Fibroblast of lung (primary cell): ENCODE measurements around the gene DSTN. TPM values are rescaled to one million over a fixed set of nuclear protein-coding genes. Genes with fewer than 3 reads are reported as not detected.

ENCODE experiments used
- DNase-seq, 2 donors: peaks; one replicate each; pipeline versions ENCODE4 v3.0.0 to v3.0.0-alpha.2; 2010; ENCODE audit warnings: low read depth in 2 of 2
- H2AFZ ChIP-seq: 2 replicates; pipeline ENCODE4 v1.5.1; 2012; ENCODE audit warnings: low read length, control low read depth, inconsistent platforms
- H3K27ac ChIP-seq: 2 replicates; pipeline ENCODE4 v1.5.1; 2011; ENCODE audit warnings: low read length, control low read depth; ENCODE audit not compliant: insufficient read depth
- H3K27me3 ChIP-seq: 2 replicates; pipeline ENCODE4 v1.5.1; 2011; ENCODE audit warnings: mild to moderate bottlenecking, low read length; ENCODE audit not compliant: control insufficient read depth, insufficient read depth
- H3K36me3 ChIP-seq: 2 replicates; pipeline ENCODE4 v1.5.1; 2011; ENCODE audit warnings: low read length; ENCODE audit not compliant: control insufficient read depth, insufficient read depth
- H3K4me1 ChIP-seq: 2 replicates; pipeline ENCODE4 v1.5.1; 2011; ENCODE audit warnings: low read length; ENCODE audit not compliant: control insufficient read depth, insufficient read depth; ENCODE audit errors: extremely low read depth
- H3K4me2 ChIP-seq: 2 replicates; pipeline ENCODE4 v1.5.1; 2011; ENCODE audit warnings: low read length, control low read depth; ENCODE audit not compliant: insufficient read depth; ENCODE audit errors: extremely low read depth
- H3K4me3 ChIP-seq, 4 experiments: fragments of 200-600 bp in 1 of 4; sonication (generic) in 1 of 4; replicated peaks in 1 of 4; 2 replicates each; pipeline ENCODE4 v1.5.1; 2011 to 2016; ENCODE audit warnings: low read length in 4 of 4, low read depth in 3 of 4, mild to moderate bottlenecking in 3 of 4, control low read depth in 2 of 4, inconsistent platforms in 1 of 4, mixed read lengths in 1 of 4; ENCODE audit not compliant: insufficient read depth in 1 of 4; ENCODE audit errors: control extremely low read depth in 1 of 4
- H3K79me2 ChIP-seq: 2 replicates; pipeline ENCODE4 v1.5.1; 2012; ENCODE audit warnings: mild to moderate bottlenecking, low read length, inconsistent platforms; ENCODE audit not compliant: control insufficient read depth, insufficient read depth
- H3K9ac ChIP-seq: 2 replicates; pipeline ENCODE4 v1.5.1; 2011; ENCODE audit warnings: mild to moderate bottlenecking, low read length, control low read depth; ENCODE audit not compliant: insufficient read depth
- H3K9me3 ChIP-seq: 2 replicates; pipeline ENCODE4 v1.5.1; 2012; ENCODE audit warnings: low read depth, low read length; ENCODE audit not compliant: control insufficient read depth, insufficient read depth
- H4K20me1 ChIP-seq: 2 replicates; pipeline ENCODE4 v1.5.1; 2011; ENCODE audit warnings: low read length; ENCODE audit not compliant: control insufficient read depth, insufficient read depth; ENCODE audit errors: extremely low read depth
- EZH2 ChIP-seq: IDR thresholded peaks from 2 replicates; pipeline ENCODE4 v1.5.1; 2012; ENCODE audit warnings: low read length, control low read depth, mild to moderate bottlenecking; ENCODE audit errors: missing control alignments
- polyA plus RNA-seq, 2 donors: library from polyadenylated mRNA; depleted of rRNA in 1 of 2; stranded (reverse) in 1 of 2; unstranded in 1 of 2; fragments of >200 nt; gene quantifications; 2 replicates each; pipeline ENCODE4 v1.2.1, GENCODE V29; 2011 to 2012; ENCODE audit warnings: missing spikeins in 1 of 2
- total RNA-seq: library from RNA; depleted of rRNA; stranded (reverse); fragments of >200 nt; gene quantifications from 2 replicates; pipeline ENCODE4 v1.2.1, GENCODE V29; 2014
- TF ChIP-seq, protein P1 (sequence below), 2 donors: IDR thresholded peaks in 1 of 2; conservative IDR thresholded peaks in 1 of 2; 1 replicate in 1 of 2; 2 replicates in 1 of 2; pipeline ENCODE4 v1.5.1; 2011 to 2012; ENCODE audit warnings: low read length in 2 of 2, control low read depth in 1 of 2, inconsistent platforms in 1 of 2, low read depth in 1 of 2, mild to moderate bottlenecking in 1 of 2

Gene DSTN
- total and polyA plus RNA-seq, 2 donors (not counting 1 experiment from before 2014, with no cell fraction given): 289 to 737 TPM

DNA sequence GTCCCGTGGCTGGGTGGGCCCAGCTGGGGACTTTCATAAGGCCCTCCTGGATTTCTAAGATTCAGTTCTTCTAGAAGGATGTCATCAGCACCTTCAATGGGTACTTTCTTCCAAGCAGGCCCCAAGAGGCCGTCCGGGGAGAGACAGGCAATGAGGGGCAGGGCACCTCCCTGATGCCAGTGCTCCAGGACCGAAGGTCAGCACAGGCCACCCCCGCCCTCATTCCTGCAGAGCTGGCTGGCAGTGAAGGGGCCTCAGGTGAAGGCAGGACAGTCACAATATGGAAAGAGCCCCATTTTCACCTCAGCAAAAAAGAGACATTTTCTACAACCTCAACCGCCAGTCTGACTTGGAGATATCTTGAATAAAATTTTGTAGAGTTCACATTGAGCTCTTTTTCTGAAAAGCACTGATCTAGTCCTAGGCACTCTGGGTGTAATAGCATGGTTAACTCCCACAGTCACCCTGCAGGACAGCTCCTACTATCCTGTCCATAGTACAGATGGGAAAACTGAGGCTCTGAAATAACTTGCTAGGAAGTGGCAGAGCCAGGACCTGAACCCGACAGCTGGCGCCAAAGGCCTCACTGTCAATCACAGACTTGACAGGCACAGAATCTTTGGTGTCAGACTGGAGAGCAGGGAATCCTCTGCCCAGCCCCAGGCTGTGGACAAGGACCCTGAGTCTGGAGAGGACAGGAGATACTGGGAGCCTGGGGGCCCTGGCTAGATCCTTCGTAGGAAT is 61.9 kb downstream of the DSTN start:
- no peaks in the 10 kb centered on the region for H4K20me1 ChIP-seq

DNA sequence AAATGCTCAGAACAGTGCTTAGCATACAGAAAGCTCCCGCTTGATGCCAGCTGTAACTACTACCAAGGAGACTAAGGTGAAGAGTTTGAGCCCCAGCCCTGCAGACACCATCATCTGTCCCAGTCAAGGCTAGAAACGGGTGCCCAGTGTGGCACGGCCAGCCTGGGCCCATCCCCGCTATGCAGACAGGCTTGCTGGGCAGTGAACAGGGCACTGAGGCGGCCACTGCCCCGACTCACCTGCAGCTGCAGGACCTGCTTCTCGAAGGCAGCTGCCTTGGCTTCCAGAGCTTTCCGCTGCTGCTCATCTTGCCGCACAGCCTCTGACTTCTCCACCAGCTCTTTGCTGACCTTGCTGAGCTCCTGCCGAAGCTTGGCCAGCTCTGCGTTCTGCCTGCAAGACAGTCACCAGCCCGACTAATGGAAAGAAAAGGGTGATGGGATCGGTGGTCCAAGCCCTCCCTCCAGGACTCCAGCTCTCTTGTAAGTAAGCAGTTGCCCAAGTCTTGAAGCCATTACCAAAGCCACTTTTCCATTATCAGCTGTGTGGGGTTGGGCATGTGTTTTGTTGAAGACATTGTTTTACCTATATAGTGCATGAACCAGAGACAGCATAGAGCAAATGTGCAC is 63.5 kb downstream of the DSTN start:
- Histone ChIP-seq H3K4me1 (peaks cover 23% of the 10 kb centered on the region), H3K79me2 (peaks cover 20% of the 10 kb centered on the region), H3K36me3 (peaks cover 64% of the 10 kb centered on the region), H3K9ac (no peak overlapping the region), H4K20me1 (peaks cover 4% of the 10 kb centered on the region), H3K27ac (no peak overlapping the region), H3K27me3 (no peaks in the 10 kb centered on the region), H3K4me2 (no peak overlapping the region), H2AFZ (no peak overlapping the region), H3K4me3 (no peak overlapping the region), H3K9me3 (no peaks in the 10 kb centered on the region)
- no peak for TF ChIP-seq EZH2
- TF ChIP-seq, protein P1, sequence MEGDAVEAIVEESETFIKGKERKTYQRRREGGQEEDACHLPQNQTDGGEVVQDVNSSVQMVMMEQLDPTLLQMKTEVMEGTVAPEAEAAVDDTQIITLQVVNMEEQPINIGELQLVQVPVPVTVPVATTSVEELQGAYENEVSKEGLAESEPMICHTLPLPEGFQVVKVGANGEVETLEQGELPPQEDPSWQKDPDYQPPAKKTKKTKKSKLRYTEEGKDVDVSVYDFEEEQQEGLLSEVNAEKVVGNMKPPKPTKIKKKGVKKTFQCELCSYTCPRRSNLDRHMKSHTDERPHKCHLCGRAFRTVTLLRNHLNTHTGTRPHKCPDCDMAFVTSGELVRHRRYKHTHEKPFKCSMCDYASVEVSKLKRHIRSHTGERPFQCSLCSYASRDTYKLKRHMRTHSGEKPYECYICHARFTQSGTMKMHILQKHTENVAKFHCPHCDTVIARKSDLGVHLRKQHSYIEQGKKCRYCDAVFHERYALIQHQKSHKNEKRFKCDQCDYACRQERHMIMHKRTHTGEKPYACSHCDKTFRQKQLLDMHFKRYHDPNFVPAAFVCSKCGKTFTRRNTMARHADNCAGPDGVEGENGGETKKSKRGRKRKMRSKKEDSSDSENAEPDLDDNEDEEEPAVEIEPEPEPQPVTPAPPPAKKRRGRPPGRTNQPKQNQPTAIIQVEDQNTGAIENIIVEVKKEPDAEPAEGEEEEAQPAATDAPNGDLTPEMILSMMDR (conservative IDR thresholded peaks at IDR 0.05 in 1 of 2, IDR thresholded peaks at IDR 0.05 in 1 of 2; ENCODE audit: low read depth in 1 of 2, low read length in 2 of 2): no peak
- no peak for DNase-seq

More for the DNA sequence above, 61.9 kb downstream of the DSTN start:
- peaks cover 60% of the 10 kb centered on the region for H3K36me3 ChIP-seq
- no peak for TF ChIP-seq EZH2
- TF ChIP-seq, protein P1 (conservative IDR thresholded peaks at IDR 0.05 in 1 of 2, IDR thresholded peaks at IDR 0.05 in 1 of 2; ENCODE audit: low read depth in 1 of 2, low read length in 2 of 2): no peak
- H3K79me2 ChIP-seq: peaks cover 5% of the 10 kb centered on the region
- peaks cover 14% of the 10 kb centered on the region for H3K4me1 ChIP-seq
- H3K27me3 ChIP-seq: no peaks in the 10 kb centered on the region
- no peak for DNase-seq
- H3K9ac ChIP-seq: no peak overlapping the region
- H3K4me3 ChIP-seq: no peak overlapping the region
- H2AFZ ChIP-seq: no peak overlapping the region
- H3K9me3 ChIP-seq: no peaks in the 10 kb centered on the region
- H3K27ac ChIP-seq: no peak overlapping the region
- H3K4me2 ChIP-seq: no peak overlapping the region

DNA sequence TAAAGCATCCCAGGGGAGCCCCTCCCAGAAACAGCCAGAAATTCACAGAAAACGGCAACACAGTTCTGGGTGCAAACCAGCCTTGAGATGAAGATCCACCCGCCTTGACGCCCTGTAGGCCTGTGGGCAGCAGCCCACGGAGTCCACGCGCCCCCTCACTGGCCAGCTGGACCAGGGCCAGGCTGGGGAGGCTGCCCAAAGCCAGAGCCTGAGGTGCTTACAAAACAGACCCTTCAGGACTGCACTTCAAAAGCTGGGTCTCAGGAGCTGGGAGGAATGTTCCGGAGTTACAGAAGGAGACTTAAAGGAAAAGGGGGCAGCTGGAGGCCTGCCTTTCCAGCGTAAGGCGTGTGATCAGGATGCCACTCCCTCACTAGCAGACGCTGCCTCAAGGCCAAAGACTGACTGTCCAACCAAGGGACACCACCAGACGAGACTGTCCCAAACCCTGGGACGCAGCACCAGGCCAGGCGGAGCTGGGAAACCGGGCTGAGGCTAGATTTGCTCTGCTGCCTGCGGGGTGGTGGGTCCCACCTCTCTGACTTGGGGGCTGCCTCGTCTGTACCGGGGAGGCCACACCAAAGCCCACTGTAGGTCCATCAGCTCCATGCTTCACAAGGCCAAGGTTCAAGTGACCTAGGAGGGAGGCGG is 64.1 kb downstream of the DSTN start:
- no peak for DNase-seq
- Histone ChIP-seq H2AFZ (no peak overlapping the region), H3K79me2 (peaks cover 24% of the 10 kb centered on the region), H3K4me3 (no peak overlapping the region), H3K4me1 (peaks cover 23% of the 10 kb centered on the region), H3K27me3 (no peaks in the 10 kb centered on the region), H3K4me2 (no peak overlapping the region), H3K9ac (no peak overlapping the region), H3K36me3 (peaks cover 61% of the 10 kb centered on the region), H4K20me1 (peaks cover 4% of the 10 kb centered on the region), H3K27ac (no peak overlapping the region), H3K9me3 (no peaks in the 10 kb centered on the region)
- no peak for TF ChIP-seq EZH2
- TF ChIP-seq, protein P1 (conservative IDR thresholded peaks at IDR 0.05 in 1 of 2, IDR thresholded peaks at IDR 0.05 in 1 of 2; ENCODE audit: low read depth in 1 of 2, low read length in 2 of 2): no peak
